H1 (cell line): ENCODE results near the gene ACBD5. TPM values are rescaled to one million over a fixed set of nuclear protein-coding genes. Genes with fewer than 3 reads are reported as not detected.

ENCODE experiments used
- CTCF ChIA-PET: fragments of 300-600 bp; sonication (Branson Sonifier 250); formaldehyde crosslinking; loops from one replicate; lab custom pipeline; 2021; ENCODE audit not compliant: partially characterized antibody; lab: Charles Lee
- POLR2A ChIA-PET: fragments of 300-600 bp; sonication (Branson Sonifier 250); formaldehyde crosslinking; loops from one replicate; lab custom pipeline; 2021; ENCODE audit warnings: inconsistent platforms; ENCODE audit not compliant: partially characterized antibody; lab: Charles Lee
- DNase-seq, 2 experiments: peaks; one replicate each; pipeline versions ENCODE4 v3.0.0 to v3.0.0-alpha.2; 2010 to 2022; ENCODE audit warnings: low spot score in 2 of 2, low read depth in 1 of 2, mixed read lengths in 1 of 2
- FAIRE-seq: peaks from 2 replicates; lab custom pipeline; 2011; peaks lifted over from hg19 to GRCh38; lab: Jason Lieb, UNC
- H2AFZ ChIP-seq: 2 replicates; pipeline ENCODE4 v1.8.1; 2012; ENCODE audit warnings: low read length, inconsistent platforms
- H2AK5ac ChIP-seq: 2 replicates; pipeline ENCODE4 v1.6.1; 2013; ENCODE audit warnings: low read depth, low read length
- H2BK120ac ChIP-seq: replicated peaks from 2 replicates; pipeline ENCODE3; 2013; ENCODE audit warnings: low read depth, low read length, inconsistent platforms
- H2BK12ac ChIP-seq: 2 replicates; pipeline ENCODE4 v1.6.1; 2013; ENCODE audit warnings: low read depth, low read length
- H2BK15ac ChIP-seq: 2 replicates; pipeline ENCODE4 v1.6.1; 2013; ENCODE audit warnings: low read length
- H2BK20ac ChIP-seq: 2 replicates; pipeline ENCODE4 v1.6.1; 2013; ENCODE audit warnings: low read length
- H2BK5ac ChIP-seq: 2 replicates; pipeline ENCODE4 v1.6.1; 2013; ENCODE audit warnings: low read depth, low read length
- H3K14ac ChIP-seq: 2 replicates; pipeline ENCODE4 v1.6.1; 2013; ENCODE audit warnings: inconsistent platforms; ENCODE audit not compliant: insufficient read length
- H3K18ac ChIP-seq: 2 replicates; pipeline ENCODE4 v1.6.1; 2013; ENCODE audit warnings: low read length; ENCODE audit errors: extremely low read depth
- H3K23ac ChIP-seq: 2 replicates; pipeline ENCODE4 v1.6.1; 2013; ENCODE audit warnings: inconsistent platforms; ENCODE audit not compliant: insufficient read length
- H3K23me2 ChIP-seq: 2 replicates; pipeline ENCODE4 v1.6.1; 2013; ENCODE audit warnings: low read depth, low read length
- H3K27ac ChIP-seq: 2 replicates; pipeline ENCODE4 v1.6.1; 2011; ENCODE audit warnings: low read depth, low read length, inconsistent platforms
- H3K27me3 ChIP-seq, 4 experiments: replicated peaks in 1 of 4; 1 replicate in 1 of 4; 2 replicates in 3 of 4; pipeline versions ENCODE4 v1.6.1 to v1.8.1; 2011 to 2013; ENCODE audit warnings: low read length in 3 of 4, mild to moderate bottlenecking in 3 of 4, inconsistent platforms in 2 of 4, mixed read lengths in 2 of 4, moderate library complexity in 1 of 4; ENCODE audit not compliant: control insufficient read depth in 3 of 4, insufficient read depth in 3 of 4; ENCODE audit errors: extremely low read depth in 1 of 4
- H3K36me3 ChIP-seq, 4 experiments: 2 replicates each; pipeline versions ENCODE4 v1.6.1 to v1.8.1; 2011 to 2013; ENCODE audit warnings: mild to moderate bottlenecking in 4 of 4, low read length in 3 of 4, moderate library complexity in 2 of 4, control low read depth in 1 of 4, inconsistent platforms in 1 of 4; ENCODE audit not compliant: insufficient read depth in 4 of 4, control insufficient read depth in 2 of 4
- H3K4ac ChIP-seq: replicated peaks from 2 replicates; pipeline ENCODE3; 2013; ENCODE audit warnings: low read length, low read depth, mixed read lengths, inconsistent platforms; ENCODE audit not compliant: insufficient read length
- H3K4me1 ChIP-seq, 4 experiments: replicated peaks in 1 of 4; 1 replicate in 1 of 4; 2 replicates in 3 of 4; pipeline versions ENCODE4 v1.6.1 to v1.8.1; 2011 to 2013; ENCODE audit warnings: low read length in 3 of 4, inconsistent platforms in 2 of 4, mixed read lengths in 1 of 4; ENCODE audit not compliant: insufficient read depth in 4 of 4, control insufficient read depth in 3 of 4
- H3K4me2 ChIP-seq, 2 experiments: 2 replicates each; pipeline versions ENCODE4 v1.6.1 to v1.8.1; 2011 to 2013; ENCODE audit warnings: low read depth in 2 of 2, low read length in 2 of 2, control low read depth in 1 of 2, inconsistent platforms in 1 of 2, mild to moderate bottlenecking in 1 of 2; ENCODE audit not compliant: insufficient read depth in 1 of 2
- H3K4me3 ChIP-seq, 4 experiments: fragments of 200-600, 300-600 bp in 1 of 4; sonication (generic), shearing (Covaris generic), sonication (Bioruptor Twin) in 1 of 4; 2 replicates each; pipeline versions ENCODE4 v1.5.1 to v1.8.1; 2011 to 2016; ENCODE audit warnings: low read length in 4 of 4, low read depth in 3 of 4, control low read depth in 2 of 4, inconsistent platforms in 2 of 4, mild to moderate bottlenecking in 2 of 4, mixed read lengths in 1 of 4, moderate library complexity in 1 of 4; ENCODE audit not compliant: insufficient read depth in 2 of 4; ENCODE audit errors: extremely low read depth in 1 of 4
- H3K56ac ChIP-seq: replicated peaks from 2 replicates; pipeline ENCODE3; 2013; ENCODE audit warnings: low read depth, mild to moderate bottlenecking, mixed read lengths, low read length, inconsistent platforms; ENCODE audit not compliant: insufficient read length
- H3K79me1 ChIP-seq: 2 replicates; pipeline ENCODE4 v1.6.1; 2013; ENCODE audit warnings: low read depth, low read length, control low read depth
- H3K79me2 ChIP-seq, 2 experiments: 2 replicates each; pipeline versions ENCODE4 v1.6.1 to v1.8.1; 2012 to 2013; ENCODE audit warnings: low read length in 2 of 2, mild to moderate bottlenecking in 2 of 2, inconsistent platforms in 1 of 2; ENCODE audit not compliant: insufficient read depth in 2 of 2, control insufficient read depth in 1 of 2
- H3K9ac ChIP-seq, 4 experiments: replicated peaks in 1 of 4; 1 replicate in 1 of 4; 2 replicates in 3 of 4; pipeline versions ENCODE4 v1.6.1 to v1.8.1; 2011 to 2013; ENCODE audit warnings: low read depth in 3 of 4, low read length in 3 of 4, control low read depth in 2 of 4, mild to moderate bottlenecking in 2 of 4, moderate library complexity in 2 of 4, inconsistent platforms in 1 of 4; ENCODE audit errors: extremely low read depth in 1 of 4
- H3K9me3 ChIP-seq, 2 experiments: 2 replicates each; pipeline versions ENCODE4 v1.6.1 to v1.8.1; 2012 to 2013; ENCODE audit warnings: mild to moderate bottlenecking in 2 of 2, moderate library complexity in 2 of 2, control low read depth in 1 of 2, inconsistent platforms in 1 of 2, low read depth in 1 of 2, low read length in 1 of 2, mixed read lengths in 1 of 2; ENCODE audit not compliant: insufficient read depth in 2 of 2
- H4K20me1 ChIP-seq, 2 experiments: replicated peaks in 1 of 2; 2 replicates each; pipeline versions ENCODE3 to v1.8.1; 2011 to 2013; ENCODE audit warnings: inconsistent platforms in 2 of 2, low read length in 2 of 2, mild to moderate bottlenecking in 1 of 2; ENCODE audit not compliant: insufficient read depth in 2 of 2, control insufficient read depth in 1 of 2
- H4K5ac ChIP-seq: 2 replicates; pipeline ENCODE4 v1.6.1; 2013; ENCODE audit warnings: low read length, low read depth, mixed read lengths, inconsistent platforms; ENCODE audit not compliant: insufficient read length
- H4K8ac ChIP-seq: 2 replicates; pipeline ENCODE4 v1.8.0; 2013; ENCODE audit warnings: mild to moderate bottlenecking, moderate library complexity, low read length, inconsistent platforms; ENCODE audit not compliant: insufficient read depth; ENCODE audit errors: extremely low read depth
- H4K91ac ChIP-seq: replicated peaks from 2 replicates; pipeline ENCODE3; 2013; ENCODE audit warnings: low read length, mixed read lengths, inconsistent platforms; ENCODE audit not compliant: insufficient read length
- EZH2 ChIP-seq: fragments of 200-600 bp; sonication (generic); IDR thresholded peaks from 2 replicates; pipeline ENCODE4 v1.7.1; 2012; ENCODE audit warnings: low read depth, mild to moderate bottlenecking, moderate library complexity, low read length, inconsistent platforms; ENCODE audit not compliant: severe bottlenecking
- MAFK ChIP-seq: IDR thresholded peaks from 2 replicates; pipeline ENCODE4 v1.6.1; 2012; ENCODE audit warnings: low read depth, mild to moderate bottlenecking, improper control_type of control experiment, low read length
- SIN3A ChIP-seq, 2 experiments: IDR thresholded peaks in 1 of 2; conservative IDR thresholded peaks in 1 of 2; 2 replicates each; pipeline ENCODE4 v1.6.1; 2011 to 2012; ENCODE audit warnings: low read length in 2 of 2, improper control_type of control experiment in 1 of 2, low read depth in 1 of 2, mild to moderate bottlenecking in 1 of 2
- polyA plus RNA-seq, 7 experiments: library from polyadenylated mRNA; depleted of rRNA in 3 of 7; stranded (reverse) in 5 of 7; unstranded in 2 of 7; fragments of >200 nt in 5 of 7; fragments of 200-250 nt in 2 of 7; gene quantifications; 1 replicate in 5 of 7; 2 replicates in 1 of 7; 4 replicates in 1 of 7; pipeline versions ENCODE4 v1.2.1 to v1.2.3, GENCODE V29; 2011 to 2013; ENCODE audit warnings: missing spikeins in 2 of 7, mixed read lengths in 2 of 7
- total RNA-seq: library from RNA; stranded (reverse); fragmentation: NEBNext Ultra II Directional; extraction: Animal tissue kit (Norgen Biotek cat#: 25700); gene quantifications from 2 replicates; pipeline ENCODE4 v1.2.1, GENCODE V29; 2021

ACBD5 gene
- total and polyA plus RNA-seq, 2 of the 8 experiments (the other 6 are each of a cell fraction or from before 2014, with no cell fraction given): 4.6 to 15.9 TPM

DNA sequence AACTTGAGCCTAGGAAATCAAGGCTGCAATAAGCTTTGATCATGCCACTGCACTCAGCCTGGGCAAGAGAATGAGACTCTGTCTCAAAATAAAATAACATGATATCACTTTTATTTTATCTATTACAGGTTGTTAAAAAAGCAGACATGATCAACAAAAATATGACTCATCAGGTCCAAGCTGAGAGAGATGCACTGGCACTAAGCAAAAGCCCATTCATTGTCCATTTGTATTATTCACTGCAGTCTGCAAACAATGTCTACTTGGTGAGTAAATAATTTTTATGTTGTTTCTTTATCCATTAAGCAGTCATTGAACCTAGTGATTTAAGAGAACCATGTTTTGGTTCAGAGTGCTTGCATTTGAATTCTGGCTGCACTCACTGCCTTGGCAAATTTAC is 82.2 kb downstream of the ACBD5 start:
- Histone ChIP-seq H2BK12ac (no peak overlapping the region), H2BK15ac (no peak overlapping the region), H3K4me2 (no peak overlapping the region), H3K14ac (no peak overlapping the region), H3K79me1 (peaks cover 3% of the 10 kb centered on the region), H2AK5ac (no peak overlapping the region), H4K8ac (no peak overlapping the region), H4K20me1 (peaks cover 0 to 4% of the 10 kb centered on the region in 2 experiments), H2BK5ac (no peak overlapping the region), H3K56ac (no peak overlapping the region), H4K91ac (no peak overlapping the region), H4K5ac (no peak overlapping the region), H3K9ac (no peak overlapping the region), H3K18ac (no peak overlapping the region), H3K36me3 (peaks cover 13 to 60% (median 36%) of the 10 kb centered on the region in 4 experiments), H3K27ac (no peak overlapping the region), H2AFZ (no peak overlapping the region), H3K23ac (no peak overlapping the region), H3K27me3 (no peaks in the 10 kb centered on the region), H3K4ac (no peak overlapping the region), H3K79me2 (peaks cover 18 to 45% of the 10 kb centered on the region in 2 experiments), H2BK120ac (no peak overlapping the region), H3K4me3 (no peak overlapping the region), H3K4me1 (no peaks in the 10 kb centered on the region; a peak in 3 of 7 replicates), H3K23me2 (peaks cover 4% of the 10 kb centered on the region), H2BK20ac (no peak overlapping the region), H3K9me3 (no peaks in the 10 kb centered on the region)
- TF ChIP-seq SIN3A (conservative IDR thresholded peaks at IDR 0.05 in 1 of 2, IDR thresholded peaks at IDR 0.05 in 1 of 2; ENCODE audit: low read depth in 1 of 2, low read length in 2 of 2) (no peak), EZH2 (no peak), MAFK (no peak)
- DNase-seq (no peak), FAIRE-seq (no peak)
- ChIA-PET CTCF (no interaction called here), POLR2A (interaction anchor here (0.6 kb wide), 1 partner anchor 21 kb away, joined by 3 read pairs; no protein-coding TSS in a partner anchor)
